Activated naive CD4-positive, alpha-beta T cell (primary cell): ENCODE measurements around the gene TMEM183A.

Experiments
- DNase-seq, 4 experiments: peaks; one replicate each; lab custom pipeline; 2025; lab: John Stamatoyannopoulos, UW

TMEM183A gene

DNA sequence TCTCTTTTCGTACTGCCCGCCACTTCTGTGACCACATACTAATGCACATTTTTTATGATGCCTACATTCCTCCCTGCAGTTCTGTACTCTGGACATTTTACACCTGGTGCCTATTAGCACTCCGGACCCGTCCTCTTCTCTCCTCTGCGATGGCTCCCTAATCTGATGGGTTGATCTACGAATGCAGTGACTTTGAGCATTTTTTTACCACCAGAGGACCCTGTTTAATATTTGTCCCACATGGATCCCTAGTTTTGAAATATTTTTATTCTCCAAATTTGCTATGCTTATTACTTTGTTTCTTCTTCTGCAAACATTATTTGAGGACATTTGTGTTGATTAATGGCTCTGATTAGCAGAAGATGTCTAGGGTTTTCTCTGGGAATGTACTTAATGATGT, 24.3 kb downstream of the TMEM183A start:
- DNase-seq, result no peak

GRCh38 chr1:203033287-203033686, 26.1 kb downstream of the TMEM183A start:
- DNase-seq, result no peak

DNA sequence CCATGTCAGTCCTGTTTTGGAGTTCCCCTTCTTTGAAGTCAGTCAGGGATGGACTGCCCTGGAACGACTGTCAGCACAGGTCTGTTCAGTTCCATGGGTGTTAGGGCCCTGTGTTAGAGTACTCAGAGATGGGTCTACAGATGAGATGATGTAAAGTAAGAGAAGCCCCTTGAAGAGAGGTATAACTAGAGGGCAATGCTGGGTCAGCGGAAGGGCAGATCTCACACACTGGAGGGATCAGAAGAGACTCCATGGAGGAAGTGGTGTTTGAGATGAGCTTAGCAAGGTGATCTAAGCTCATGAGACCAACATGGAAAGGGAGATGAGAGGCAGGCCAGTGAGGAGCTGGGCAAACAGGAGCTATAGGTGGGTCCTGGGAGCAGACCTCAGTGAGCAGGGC, 26.7 kb downstream of the TMEM183A start:
- no peak for DNase-seq

- no peak for DNase-seq
Measured at GRCh38 chr1:203034422-203035110, 27.4 kb downstream of the TMEM183A start.

DNA sequence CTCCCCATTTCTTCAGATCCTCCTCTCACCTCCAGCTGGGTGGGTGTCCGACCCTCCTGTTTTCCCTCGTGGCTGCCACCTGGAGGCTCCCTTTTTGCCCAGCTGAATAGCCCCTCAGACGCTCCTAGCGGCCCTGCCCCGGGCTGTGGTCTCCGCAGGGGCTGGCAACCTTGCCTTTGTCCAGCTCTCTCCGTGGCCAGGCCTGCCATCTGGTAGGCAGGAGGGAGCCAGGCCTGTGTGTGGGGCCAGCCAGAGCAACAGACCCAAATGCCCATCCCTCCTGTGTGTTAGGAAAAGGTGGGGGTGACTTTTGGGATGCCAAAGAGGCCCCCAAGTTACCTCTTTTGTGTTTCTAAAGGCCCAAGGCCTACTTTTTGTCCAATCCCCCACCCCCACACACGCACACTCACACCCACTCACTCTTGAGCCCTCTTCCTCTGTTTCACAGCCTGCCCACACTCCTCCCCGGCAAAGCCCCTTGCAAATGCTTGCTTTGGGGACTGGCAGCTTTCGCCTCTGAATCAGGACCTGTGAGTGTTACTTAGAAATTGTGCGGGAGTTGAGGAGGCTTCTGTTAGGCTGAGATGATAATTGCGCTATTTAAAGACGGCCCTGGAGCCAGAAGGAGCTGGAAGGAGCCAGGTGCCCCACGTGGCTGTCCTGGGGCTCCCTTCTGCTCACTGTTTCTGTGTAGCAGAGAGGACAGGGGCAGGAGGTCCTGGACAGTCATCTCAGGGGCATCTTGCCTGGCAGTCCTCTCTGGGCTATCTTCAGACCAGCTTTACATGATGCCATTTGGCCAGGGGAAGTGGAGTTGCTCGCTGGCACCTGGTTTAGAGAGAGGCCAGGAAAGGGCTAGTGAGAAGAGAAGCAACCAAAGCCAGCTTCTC, 28.2 kb downstream of the TMEM183A start:
- no peak for DNase-seq

DNA sequence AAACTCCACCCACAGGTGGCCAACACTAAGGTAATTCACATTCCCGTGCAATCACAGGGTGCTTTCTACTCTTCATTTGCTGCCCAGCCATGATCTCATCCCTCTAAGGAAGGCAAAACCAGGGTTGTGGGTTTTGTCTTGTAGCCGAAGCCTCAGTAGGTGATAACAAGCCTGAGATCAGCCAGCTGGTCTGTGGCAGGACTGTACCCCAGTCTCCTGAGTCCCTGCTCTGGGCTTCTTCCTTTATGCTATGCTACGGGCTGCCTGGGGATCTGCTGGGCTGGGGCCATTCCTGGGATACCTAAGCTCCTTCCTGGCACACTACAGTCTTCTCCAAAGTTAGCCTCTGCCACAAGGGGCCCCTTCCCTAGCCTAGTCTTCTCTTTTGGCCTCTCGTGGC, 29.0 kb downstream of the TMEM183A start:
- DNase-seq, result no peak

DNA sequence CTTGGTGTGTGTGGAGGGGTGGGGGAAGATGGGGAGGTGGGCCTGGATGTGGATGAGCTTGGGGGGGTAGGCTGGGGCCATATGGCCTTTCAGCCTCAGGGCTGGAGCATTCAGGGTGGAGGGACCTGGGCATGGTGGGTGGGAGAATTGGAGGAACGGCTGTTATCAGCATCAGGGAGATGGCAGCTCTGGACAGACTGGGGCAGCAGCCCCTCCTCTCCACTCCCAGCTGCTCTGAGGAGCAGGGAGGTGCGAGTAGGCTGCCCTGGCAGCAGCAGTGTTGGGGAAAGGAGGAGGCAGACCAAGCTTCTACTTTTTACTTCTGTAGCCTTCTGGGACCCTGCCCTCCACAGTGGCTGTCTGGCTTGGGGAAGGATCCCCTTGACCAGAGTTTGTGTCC, 29.4 kb downstream of the TMEM183A start:
- no peak for DNase-seq

DNA sequence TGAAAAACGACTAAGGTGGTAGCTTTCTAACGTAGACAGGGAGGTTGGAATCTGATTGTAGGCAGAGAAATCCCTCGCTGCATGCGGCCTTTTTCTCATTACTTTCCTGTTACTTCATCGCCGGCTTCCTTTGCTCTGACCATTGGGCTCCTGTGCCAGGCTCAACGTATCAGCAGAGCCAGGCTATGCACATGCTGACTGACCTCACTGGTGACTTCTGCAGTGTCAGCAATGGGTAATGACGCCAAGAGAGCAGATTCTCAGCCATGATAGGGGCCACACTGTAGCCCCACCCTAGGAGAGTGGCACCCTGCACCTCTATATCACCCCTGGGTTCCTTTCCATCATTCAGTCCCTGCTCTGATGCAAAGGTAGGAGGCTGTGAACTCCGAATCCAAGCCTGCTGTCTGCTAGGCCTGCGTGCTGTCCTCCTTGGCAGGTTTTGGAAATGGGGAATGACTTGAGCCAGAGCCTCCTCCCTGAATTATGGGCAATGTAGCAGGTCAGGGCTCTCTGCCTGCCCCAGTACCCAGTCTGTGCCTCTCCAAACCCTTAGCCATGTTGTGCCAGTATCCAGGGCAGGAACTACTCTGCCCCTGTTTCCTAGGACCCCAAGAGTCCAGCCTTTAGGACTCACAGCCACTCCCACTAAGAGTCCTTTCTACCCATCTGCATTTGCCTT, 30.5 kb downstream of the TMEM183A start:
- no peak for DNase-seq

DNA sequence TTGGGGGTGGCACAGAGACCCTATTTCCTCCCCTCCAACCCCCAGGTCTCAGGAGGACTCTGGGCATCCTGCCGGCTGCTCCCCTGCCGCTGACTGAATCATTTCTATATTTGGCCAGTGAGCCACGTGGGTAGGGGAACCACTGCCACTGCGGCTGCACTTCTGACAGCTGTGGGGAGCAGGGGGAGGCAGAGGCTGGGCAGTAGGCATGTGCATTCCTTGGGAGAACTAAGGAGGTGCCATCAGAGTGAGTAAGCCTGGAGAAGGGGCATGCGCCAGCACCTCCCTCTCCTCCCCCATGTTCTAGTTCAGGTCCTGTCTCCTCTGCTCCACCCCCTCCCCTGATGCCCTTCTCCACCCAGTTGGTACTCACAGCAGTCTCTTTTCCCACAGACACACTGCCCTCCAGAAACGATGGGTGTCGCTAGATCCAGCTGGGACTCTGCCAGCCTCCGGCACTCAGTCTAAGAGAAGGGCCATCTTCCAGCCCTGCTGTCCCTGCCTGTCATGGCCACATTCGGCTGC, 31.1 kb downstream of the TMEM183A start:
- no peak for DNase-seq

DNA sequence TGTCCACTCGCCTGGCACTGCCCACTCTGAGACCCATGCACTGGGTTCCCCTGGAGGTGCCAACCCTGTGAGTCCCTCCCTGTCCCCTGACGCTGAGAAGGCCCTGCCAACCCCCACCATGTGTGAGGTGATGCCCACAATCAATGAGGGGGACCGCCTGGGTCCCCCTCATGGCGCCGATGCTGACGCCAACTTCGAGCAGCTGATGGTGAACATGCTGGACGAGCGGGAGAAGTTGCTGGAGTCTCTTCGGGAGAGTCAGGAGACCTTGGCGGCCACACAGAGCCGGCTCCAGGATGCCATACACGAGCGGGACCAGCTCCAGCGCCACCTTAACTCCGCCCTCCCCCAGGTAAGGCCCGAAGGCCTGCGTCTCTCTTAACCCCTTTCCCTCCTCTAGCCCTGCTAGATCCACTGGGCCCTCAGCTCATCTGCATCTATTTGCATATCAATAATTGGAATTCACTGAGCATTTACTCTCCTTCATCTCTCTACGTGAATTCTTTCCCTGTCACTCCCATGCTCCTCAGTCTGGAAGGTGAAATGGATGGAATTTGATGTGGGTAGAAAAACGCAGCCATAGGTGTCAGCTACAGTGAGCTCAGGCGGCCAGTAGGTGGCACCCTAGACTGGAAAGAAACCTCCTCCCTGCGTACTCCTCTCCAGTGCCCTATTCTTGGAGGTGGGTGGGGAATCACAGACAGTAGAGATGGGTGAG, 31.9 kb downstream of the TMEM183A start:
- peak; percentile 9 to 61 (median 13) for DNase-seq

DNA sequence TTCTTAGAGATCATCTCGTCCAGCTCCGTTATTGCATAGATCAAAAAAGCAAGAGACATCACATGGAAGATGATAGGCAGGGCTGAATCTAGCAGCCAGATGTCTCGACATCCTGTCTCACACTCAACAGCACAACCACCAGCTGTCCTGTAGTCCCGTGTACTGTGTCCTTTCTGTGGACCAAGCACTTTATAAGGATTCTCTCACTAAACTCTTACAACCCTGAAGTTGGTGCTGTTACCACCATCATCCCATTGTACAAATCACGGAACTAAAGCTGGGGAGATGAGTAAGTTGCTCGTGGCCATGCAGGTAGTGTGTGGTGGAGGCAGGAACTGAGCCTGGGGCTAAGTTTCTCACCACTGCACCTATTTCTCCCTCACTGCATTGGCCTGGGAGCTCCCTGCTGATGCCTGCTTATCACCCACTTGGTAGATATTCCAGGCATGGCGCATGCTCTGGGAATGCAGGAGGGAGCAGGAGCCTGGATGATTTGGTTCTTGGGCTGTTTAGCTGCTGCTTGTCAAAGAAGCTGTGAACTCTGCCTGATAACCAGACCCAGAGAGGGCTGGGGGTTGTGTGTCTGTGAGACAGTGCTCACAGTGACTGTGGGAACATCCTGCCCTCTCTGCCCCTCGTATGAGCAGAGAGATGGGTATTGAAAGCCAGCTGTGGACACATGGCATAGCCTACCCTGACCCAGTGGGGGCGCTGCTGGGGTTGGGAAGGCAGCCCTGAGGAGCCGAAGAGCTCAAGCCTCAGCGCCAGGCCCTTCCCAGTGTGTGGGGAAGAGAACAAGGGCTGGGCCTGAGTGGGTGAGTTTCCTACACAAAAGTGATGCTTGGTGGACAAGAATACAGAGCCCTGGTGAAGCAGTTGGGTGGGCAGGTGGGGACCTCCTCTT, 32.7 kb downstream of the TMEM183A start:
- no peak for DNase-seq

DNA sequence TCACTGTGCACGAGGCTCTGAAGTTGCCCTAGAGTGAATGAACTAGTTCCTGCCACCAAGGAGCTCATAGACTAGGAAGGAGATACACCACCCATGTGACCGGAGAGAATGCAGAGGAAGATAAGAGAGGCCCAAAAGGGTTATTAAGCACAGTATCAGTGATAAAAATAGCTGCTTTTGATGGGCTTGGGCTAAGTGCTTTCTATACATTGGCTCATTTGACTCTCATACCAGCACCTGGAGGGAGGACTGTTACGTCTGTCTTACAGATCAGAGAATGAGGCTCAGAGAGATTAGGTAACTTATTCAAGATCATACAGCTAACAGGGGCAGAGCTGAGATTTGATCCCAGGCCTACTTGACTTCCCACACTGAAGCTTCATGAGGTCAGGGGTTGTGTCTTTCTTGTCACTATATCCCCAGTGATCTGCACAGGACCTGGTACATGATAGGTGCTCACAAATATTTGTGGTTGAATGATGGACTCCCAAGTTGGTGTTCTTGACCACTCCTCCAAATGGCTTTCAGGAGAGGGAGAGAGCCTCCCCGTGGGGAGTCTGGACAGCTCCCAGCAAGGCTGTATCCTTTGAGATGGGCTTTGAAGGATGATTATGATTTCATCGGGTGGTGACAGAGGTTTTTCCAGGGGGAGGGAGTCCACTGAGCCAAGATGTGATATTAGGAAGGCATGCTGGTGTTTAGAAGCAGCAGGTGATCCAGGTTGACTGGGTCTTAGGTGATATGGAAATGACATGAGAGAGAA, 33.5 kb downstream of the TMEM183A start:
- no peak for DNase-seq

DNA sequence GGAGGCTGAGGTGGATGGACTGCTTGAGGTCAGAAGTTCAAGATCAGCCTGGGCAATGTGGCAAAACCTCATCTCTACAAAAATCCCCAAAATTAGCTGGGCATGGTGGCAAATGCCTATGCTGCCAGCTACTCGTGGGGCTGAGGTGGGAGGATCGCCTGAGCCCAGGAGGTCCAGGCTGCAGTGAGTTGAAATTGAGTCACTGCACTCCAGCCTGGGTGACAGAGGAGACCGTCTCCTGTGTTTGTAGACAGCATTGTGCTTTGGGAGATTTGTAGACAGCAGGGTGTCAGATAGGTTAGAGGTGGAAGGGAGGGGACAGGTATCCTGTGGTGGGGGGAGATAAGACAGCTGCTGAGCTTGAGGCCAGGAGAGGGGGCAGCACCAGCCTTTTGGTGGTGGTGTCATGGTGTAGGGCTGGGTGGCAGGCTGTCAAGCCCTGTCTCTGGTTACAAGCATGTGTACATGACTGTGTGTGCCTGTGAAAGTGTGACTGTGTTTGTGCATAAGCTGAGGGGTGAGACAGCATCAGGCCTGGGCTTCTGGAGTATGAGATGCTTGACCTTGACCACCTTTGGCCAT, 34.3 kb downstream of the TMEM183A start:
- no peak for DNase-seq

DNA sequence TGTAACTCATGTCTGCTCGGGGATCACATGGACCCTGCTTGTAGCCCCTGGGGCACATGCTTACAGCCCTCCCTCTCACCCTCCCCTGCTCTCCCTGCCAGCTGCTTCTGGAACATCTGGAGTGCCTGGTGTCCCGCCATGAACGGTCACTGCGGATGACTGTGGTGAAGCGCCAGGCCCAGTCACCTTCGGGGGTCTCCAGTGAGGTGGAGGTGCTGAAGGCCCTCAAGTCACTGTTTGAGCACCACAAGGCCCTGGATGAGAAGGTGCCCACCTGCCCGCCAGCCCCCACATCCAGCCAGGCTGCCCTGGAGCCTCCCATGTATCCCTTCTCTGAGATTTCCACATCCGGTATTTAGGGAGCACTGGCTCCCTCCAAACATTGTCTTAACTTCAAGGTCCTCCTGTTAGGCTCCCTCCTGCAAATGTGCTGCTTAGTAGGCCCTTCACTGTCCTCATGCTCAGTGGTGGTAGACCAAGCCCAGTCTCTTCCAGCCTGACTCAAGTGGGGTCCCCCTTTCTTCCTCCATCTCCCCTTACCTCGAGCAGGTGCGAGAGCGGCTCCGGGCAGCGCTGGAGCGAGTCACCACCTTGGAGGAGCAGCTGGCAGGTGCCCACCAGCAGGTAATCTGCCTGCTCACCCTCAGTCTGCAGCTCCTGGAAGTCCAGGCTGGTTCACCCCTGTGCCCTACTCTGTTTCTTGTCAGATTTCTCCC, 36.8 kb downstream of the TMEM183A start:
- no peak for DNase-seq

- DNase-seq, result no peak
Measured at GRCh38 chr1:203044546-203045250, 37.5 kb downstream of the TMEM183A start.

GRCh38 chr1:203045336-203045735, 38.2 kb downstream of the TMEM183A start:
- no peak for DNase-seq

DNA sequence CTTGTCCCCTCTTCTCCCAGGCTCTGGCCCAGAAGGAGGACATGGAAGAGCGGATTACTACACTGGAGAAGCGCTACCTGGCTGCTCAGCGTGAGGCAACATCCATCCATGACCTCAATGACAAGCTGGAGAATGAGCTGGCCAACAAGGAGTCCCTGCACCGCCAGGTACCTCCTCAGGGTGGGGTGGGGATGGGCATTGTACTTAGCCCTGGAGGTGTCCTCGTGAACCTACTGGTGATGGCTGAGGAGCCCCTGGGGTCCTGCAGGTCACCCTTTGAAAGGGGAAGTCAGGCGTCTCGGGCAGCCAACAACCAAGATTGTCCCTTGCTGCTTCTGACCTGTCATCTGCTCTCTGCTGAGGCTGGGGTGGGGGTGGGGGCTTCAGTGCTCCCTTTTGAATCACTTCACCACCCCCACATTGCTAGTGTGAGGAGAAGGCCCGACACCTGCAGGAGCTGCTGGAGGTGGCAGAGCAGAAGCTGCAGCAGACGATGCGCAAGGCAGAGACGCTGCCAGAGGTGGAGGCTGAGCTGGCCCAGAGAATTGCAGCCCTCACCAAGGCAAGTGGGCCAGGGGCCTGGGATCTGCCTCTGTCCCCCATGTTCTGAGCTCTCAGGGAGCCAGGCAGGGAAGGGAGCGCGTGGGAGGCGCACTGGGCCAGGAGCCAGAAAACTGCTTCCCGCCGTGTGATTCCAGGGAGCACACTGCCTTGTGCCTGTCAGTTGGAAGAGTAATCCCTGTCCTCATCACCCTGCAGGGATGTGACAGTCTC, 38.8 kb downstream of the TMEM183A start:
- no peak for DNase-seq
